Esophagus (tissue), 2 donors: ENCODE data around the gene BRD3. TPM values are rescaled to one million over a fixed set of nuclear protein-coding genes. Genes with fewer than 3 reads are reported as not detected.

ENCODE experiments used
- H3K27ac ChIP-seq, 2 donors: one replicate each; pipeline ENCODE4 v1.5.1; 2013; ENCODE audit warnings: low read depth in 2 of 2, mild to moderate bottlenecking in 2 of 2, inconsistent platforms in 1 of 2, low read length in 1 of 2, moderate library complexity in 1 of 2
- H3K27me3 ChIP-seq, 2 donors: one replicate each; pipeline ENCODE4 v1.6.1; 2013; ENCODE audit warnings: low read length in 2 of 2, control low read depth in 1 of 2, mild to moderate bottlenecking in 1 of 2; ENCODE audit not compliant: insufficient read depth in 2 of 2, control insufficient read depth in 1 of 2
- H3K36me3 ChIP-seq, 2 donors: one replicate each; pipeline ENCODE4 v1.6.1; 2013; ENCODE audit warnings: low read length in 1 of 2; ENCODE audit not compliant: control insufficient read depth in 2 of 2, insufficient read depth in 2 of 2
- H3K4me1 ChIP-seq, 2 donors: one replicate each; pipeline ENCODE4 v1.6.1; 2013; ENCODE audit warnings: low read length in 1 of 2; ENCODE audit not compliant: control insufficient read depth in 2 of 2, insufficient read depth in 2 of 2
- H3K4me3 ChIP-seq, 2 donors: one replicate each; pipeline ENCODE4 v1.5.1; 2013; ENCODE audit warnings: low read length in 2 of 2, mild to moderate bottlenecking in 2 of 2, low read depth in 1 of 2, moderate library complexity in 1 of 2
- H3K9me3 ChIP-seq, 2 donors: one replicate each; pipeline ENCODE4 v1.6.1; 2013; ENCODE audit warnings: mild to moderate bottlenecking in 2 of 2, low read depth in 1 of 2, low read length in 1 of 2, moderate library complexity in 1 of 2; ENCODE audit not compliant: control insufficient read depth in 2 of 2, insufficient read depth in 1 of 2
- WGBS, 2 donors: extraction: QIAGEN DNeasy Blood & Tissue Kit; methylation state at CpG; one replicate each; pipeline ENCODE4 v1.1.7; 2013; 5-methylcytosine and 5-hydroxymethylcytosine counted together
- polyA plus RNA-seq, 2 donors: library from polyadenylated mRNA; stranded (reverse); fragments of 200-250 nt; gene quantifications; one replicate each; pipeline ENCODE4 v1.2.3, GENCODE V29; 2013
- donor health status: healthy with polysubstance abuse.
- donor health status: Bipolar disorder and iron deficiency.

The BRD3 gene
- polyA plus RNA-seq, 2 donors = 4.5 to 6.6 TPM

- peaks cover 0 to 2% of the 10 kb centered on the region in 2 donors for H3K36me3 ChIP-seq
- WGBS, 2 donors = 73 to 75% methylated on average over 6 of the region's 6 CpGs
- no peaks in the 10 kb centered on the region for H3K9me3 ChIP-seq
- H3K27me3 ChIP-seq = no peaks in the 10 kb centered on the region
- H3K27ac ChIP-seq = no peak overlapping the region
- no peak overlapping the region for H3K4me3 ChIP-seq
- H3K4me1 ChIP-seq = peaks cover 0 to 9% of the 10 kb centered on the region in 2 donors
These were observed 81.8 kb downstream of the BRD3 start for GRCh38 chr9:133986061-133986460.

GRCh38 chr9:133982971-133983720 lies 84.7 kb downstream of the BRD3 start:
- H3K27me3 ChIP-seq = no peaks in the 10 kb centered on the region
- H3K4me3 ChIP-seq = no peak overlapping the region
- WGBS, 2 donors = 87 to 89% methylated on average over 25 of the region's 25 CpGs
- H3K36me3 ChIP-seq = peaks cover 0 to 2% of the 10 kb centered on the region in 2 donors
- peaks cover 4 to 5% of the 10 kb centered on the region in 2 donors for H3K4me1 ChIP-seq
- no peak overlapping the region for H3K27ac ChIP-seq
- H3K9me3 ChIP-seq = no peaks in the 10 kb centered on the region

GRCh38 chr9:133981958-133982681 lies 85.7 kb downstream of the BRD3 start:
- H3K4me1 ChIP-seq = peaks cover 4 to 5% of the 10 kb centered on the region in 2 donors
- H3K4me3 ChIP-seq = no peak overlapping the region
- no peaks in the 10 kb centered on the region for H3K9me3 ChIP-seq
- no peak overlapping the region for H3K27ac ChIP-seq
- no peaks in the 10 kb centered on the region for H3K27me3 ChIP-seq
- H3K36me3 ChIP-seq = peaks cover 0 to 2% of the 10 kb centered on the region in 2 donors
- WGBS, 2 donors = 85 to 88% methylated on average over 28 of the region's 28 CpGs

- peaks cover 0 to 2% of the 10 kb centered on the region in 2 donors for H3K36me3 ChIP-seq
- H3K4me1 ChIP-seq = peaks cover 4 to 5% of the 10 kb centered on the region in 2 donors
- no peaks in the 10 kb centered on the region for H3K27me3 ChIP-seq
- H3K27ac ChIP-seq = no peak overlapping the region
- H3K4me3 ChIP-seq = no peak overlapping the region
- no peaks in the 10 kb centered on the region for H3K9me3 ChIP-seq
- WGBS, 2 donors = 85 to 89% methylated on average over 14 of the region's 14 CpGs
These were observed 86.3 kb downstream of the BRD3 start for GRCh38 chr9:133981589-133981957.

GRCh38 chr9:133980864-133981588 lies 86.8 kb downstream of the BRD3 start:
- Histone ChIP-seq H3K4me1 (peaks cover 4 to 5% of the 10 kb centered on the region in 2 donors), H3K36me3 (peaks cover 0 to under 1% of the 10 kb centered on the region in 2 donors), H3K27ac (no peak overlapping the region), H3K27me3 (no peaks in the 10 kb centered on the region), H3K9me3 (no peaks in the 10 kb centered on the region), H3K4me3 (no peak overlapping the region)
- 79 to 87% methylated on average over 25 of the region's 25 CpGs for WGBS, 2 donors

Other genes with a start within 250 kb of the BRD3 start
- gene VAV2, start 75.7 kb downstream of the BRD3 start, polyA plus RNA-seq = 1 to 10 TPM; 4.8 to 5.0 TPM
- 1 to 10 TPM; 2.7 to 3.5 TPM for gene BRD3OS, start 42.5 kb downstream of the BRD3 start, polyA plus RNA-seq
- gene WDR5, start 68.1 kb upstream of the BRD3 start, polyA plus RNA-seq = 10 to 100 TPM; 17.3 to 21.1 TPM
- gene RNU6ATAC, start 96.5 kb upstream of the BRD3 start, polyA plus RNA-seq = not detected